ENCODE data around the gene OR51A7. TPM values are rescaled to one million over a fixed set of nuclear protein-coding genes. Genes with fewer than 3 reads are reported as not detected.

Gene OR51A7
- total RNA-seq, 1 experiment from 2014 or later, result not detected

DNA sequence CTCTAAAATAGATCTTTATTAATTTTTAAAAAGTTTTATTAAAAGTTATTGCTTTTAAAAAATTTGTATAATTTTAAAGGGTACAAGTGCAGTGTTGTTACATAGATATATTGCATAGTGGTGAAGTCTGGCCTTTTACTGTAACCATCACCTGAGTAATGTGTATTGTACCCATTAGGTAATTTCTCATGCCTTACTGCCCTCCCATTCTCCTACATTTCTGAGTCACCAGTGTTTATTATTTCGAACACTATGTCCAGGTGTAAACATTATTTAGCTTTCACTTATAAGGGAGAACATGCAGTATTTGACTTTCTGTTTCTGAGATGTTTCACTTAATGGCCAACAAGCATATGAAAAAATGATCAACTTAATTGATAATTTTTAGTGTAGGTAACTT, 18.2 kb downstream of the OR51A7 start:
- DNase-seq, result no peak
- no peaks in the 10 kb centered on the region for H3K36me3 ChIP-seq (ENCODE audit: low read depth, low read length)

DNA sequence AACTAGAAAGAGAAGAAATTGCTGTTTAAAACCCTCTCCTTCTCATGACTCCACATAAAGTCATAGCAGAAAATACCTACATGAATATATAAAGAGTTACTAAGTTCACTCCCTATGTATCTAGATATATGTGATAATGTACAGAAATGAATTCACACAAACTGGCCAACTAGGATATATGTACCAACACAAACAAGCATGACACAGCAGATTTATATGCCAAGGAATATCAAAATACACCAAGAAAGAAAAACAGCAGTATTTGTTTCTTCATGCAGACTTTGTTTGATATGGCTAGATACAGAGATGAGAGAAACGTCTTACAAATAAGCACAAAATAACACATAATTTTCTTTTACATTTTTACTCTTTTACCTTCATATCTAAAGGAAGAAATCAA, 18.7 kb downstream of the OR51A7 start:
- POLR2A ChIA-PET (ENCODE audit: unreplicated experiment), result no interaction called here
- Histone ChIP-seq H3K9me3 (ENCODE audit: low read length) (no peaks in the 10 kb centered on the region), H3K79me2 (ENCODE audit: low read length) (no peaks in the 10 kb centered on the region), H3K27ac (ENCODE audit: low read length) (no peak overlapping the region), H3K27me3 (ENCODE audit: low read length) (no peaks in the 10 kb centered on the region), H3K36me3 (ENCODE audit: low read depth, low read length) (no peaks in the 10 kb centered on the region), H3K9ac (ENCODE audit: low read length) (no peak overlapping the region), H4K20me1 (ENCODE audit: low read length) (no peaks in the 10 kb centered on the region), H3K4me2 (ENCODE audit: low read length) (no peak overlapping the region), H3K4me1 (ENCODE audit: insufficient read depth, low read length) (no peaks in the 10 kb centered on the region), H3K4me3 (ENCODE audit: low read length) (no peak overlapping the region), H2AFZ (ENCODE audit: low read length) (no peak overlapping the region), H3K9me2 (replicated peaks; ENCODE audit: low read length) (no peaks in the 10 kb centered on the region), H3F3A (ENCODE audit: low read length, unreplicated experiment) (no peaks in the 10 kb centered on the region)
- DNase-seq (no peak), ATAC-seq (no peak)
- TF ChIP-seq EZH2 (IDR thresholded peaks at IDR 0.05; ENCODE audit: low read length, unreplicated experiment) (no peak), EZH2phosphoT487 (IDR thresholded peaks at IDR 0.05; ENCODE audit: borderline replicate concordance, low read length) (no peak)
- TF ChIP-seq, protein P1, sequence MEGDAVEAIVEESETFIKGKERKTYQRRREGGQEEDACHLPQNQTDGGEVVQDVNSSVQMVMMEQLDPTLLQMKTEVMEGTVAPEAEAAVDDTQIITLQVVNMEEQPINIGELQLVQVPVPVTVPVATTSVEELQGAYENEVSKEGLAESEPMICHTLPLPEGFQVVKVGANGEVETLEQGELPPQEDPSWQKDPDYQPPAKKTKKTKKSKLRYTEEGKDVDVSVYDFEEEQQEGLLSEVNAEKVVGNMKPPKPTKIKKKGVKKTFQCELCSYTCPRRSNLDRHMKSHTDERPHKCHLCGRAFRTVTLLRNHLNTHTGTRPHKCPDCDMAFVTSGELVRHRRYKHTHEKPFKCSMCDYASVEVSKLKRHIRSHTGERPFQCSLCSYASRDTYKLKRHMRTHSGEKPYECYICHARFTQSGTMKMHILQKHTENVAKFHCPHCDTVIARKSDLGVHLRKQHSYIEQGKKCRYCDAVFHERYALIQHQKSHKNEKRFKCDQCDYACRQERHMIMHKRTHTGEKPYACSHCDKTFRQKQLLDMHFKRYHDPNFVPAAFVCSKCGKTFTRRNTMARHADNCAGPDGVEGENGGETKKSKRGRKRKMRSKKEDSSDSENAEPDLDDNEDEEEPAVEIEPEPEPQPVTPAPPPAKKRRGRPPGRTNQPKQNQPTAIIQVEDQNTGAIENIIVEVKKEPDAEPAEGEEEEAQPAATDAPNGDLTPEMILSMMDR (conservative IDR thresholded peaks at IDR 0.05; ENCODE audit: low read depth, low read length), result no peak
- intact Hi-C loops (cut with micrococcal nuclease), result no loop called here
- CTCF ChIA-PET, result no interaction called here
- BruUV-seq (replicated peaks), result no TSS peak

More for the DNA sequence above, 18.2 kb downstream of the OR51A7 start:
- ChIA-PET CTCF (no interaction called here), POLR2A (ENCODE audit: unreplicated experiment) (no interaction called here)
- H3F3A ChIP-seq (ENCODE audit: low read length, unreplicated experiment), result no peaks in the 10 kb centered on the region
- H4K20me1 ChIP-seq (ENCODE audit: low read length), result no peaks in the 10 kb centered on the region
- BruUV-seq (replicated peaks), result no TSS peak
- H3K9ac ChIP-seq (ENCODE audit: low read length), result no peak overlapping the region
- intact Hi-C loops (cut with micrococcal nuclease), result no loop called here
- no peak overlapping the region for H2AFZ ChIP-seq (ENCODE audit: low read length)
- H3K9me3 ChIP-seq (ENCODE audit: low read length), result no peaks in the 10 kb centered on the region
- H3K9me2 ChIP-seq (replicated peaks; ENCODE audit: low read length), result no peaks in the 10 kb centered on the region
- TF ChIP-seq, protein P1 (conservative IDR thresholded peaks at IDR 0.05; ENCODE audit: low read depth, low read length), result no peak
- no peak for TF ChIP-seq EZH2 (IDR thresholded peaks at IDR 0.05; ENCODE audit: low read length, unreplicated experiment)
- no peak for TF ChIP-seq EZH2phosphoT487 (IDR thresholded peaks at IDR 0.05; ENCODE audit: borderline replicate concordance, low read length)
- no peaks in the 10 kb centered on the region for H3K79me2 ChIP-seq (ENCODE audit: low read length)
- H3K4me2 ChIP-seq (ENCODE audit: low read length), result no peak overlapping the region
- H3K4me1 ChIP-seq (ENCODE audit: insufficient read depth, low read length), result no peaks in the 10 kb centered on the region
- no peaks in the 10 kb centered on the region for H3K27me3 ChIP-seq (ENCODE audit: low read length)
- H3K27ac ChIP-seq (ENCODE audit: low read length), result no peak overlapping the region
- no peak overlapping the region for H3K4me3 ChIP-seq (ENCODE audit: low read length)
- no peak for ATAC-seq

DNA sequence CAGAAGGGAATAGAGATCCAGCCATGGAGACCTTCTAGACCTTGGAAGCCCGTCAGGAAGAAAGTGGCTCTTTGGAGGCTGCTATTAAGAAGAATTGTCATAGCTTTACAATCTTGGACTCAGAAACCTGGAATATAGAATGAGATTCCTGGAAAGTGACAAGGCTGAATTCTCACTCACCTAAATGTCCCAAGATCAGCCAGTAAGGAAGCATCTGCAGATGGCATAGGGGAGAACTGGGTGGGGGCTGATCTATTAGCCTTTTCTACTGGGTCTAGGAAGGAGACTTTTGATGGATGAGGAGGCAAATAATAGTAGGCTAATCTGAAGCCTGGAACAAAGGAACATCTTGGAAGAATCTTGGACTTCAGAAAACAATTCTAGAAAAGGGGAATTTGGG, 20.7 kb downstream of the OR51A7 start, which contains the start of gene OR51G1:
Gene OR51G1 (minus strand): TSS at position 101 of the 400 bp plus-strand sequence. CDS start 0 bp downstream, at position 101.
- ATAC-seq (no peak), DNase-seq (no peak)
- BruUV-seq (replicated peaks), result no TSS peak
- Histone ChIP-seq H3K27ac (ENCODE audit: low read length) (no peak within 1 kb of the TSS), H3F3A (ENCODE audit: low read length, unreplicated experiment) (no peaks in the 10 kb centered on the region), H3K4me1 (ENCODE audit: insufficient read depth, low read length) (no peaks in the 10 kb centered on the region), H3K4me3 (ENCODE audit: low read length) (no peak within 1 kb of the TSS), H3K79me2 (ENCODE audit: low read length) (no peaks in the 10 kb centered on the region), H3K27me3 (ENCODE audit: low read length) (no peaks in the 10 kb centered on the region), H3K36me3 (ENCODE audit: low read depth, low read length) (no peaks in the 10 kb centered on the region), H3K9me3 (ENCODE audit: low read length) (no peaks in the 10 kb centered on the region), H3K4me2 (ENCODE audit: low read length) (no peak within 1 kb of the TSS), H3K9ac (ENCODE audit: low read length) (no peak within 1 kb of the TSS), H3K9me2 (replicated peaks; ENCODE audit: low read length) (no peaks in the 10 kb centered on the region), H2AFZ (ENCODE audit: low read length) (no peak within 1 kb of the TSS), H4K20me1 (ENCODE audit: low read length) (no peaks in the 10 kb centered on the region)
- ChIA-PET POLR2A (ENCODE audit: unreplicated experiment) (no interaction called here), CTCF (no interaction called here)
- intact Hi-C loops (cut with micrococcal nuclease), result no loop called here
- no peak for TF ChIP-seq EZH2 (IDR thresholded peaks at IDR 0.05; ENCODE audit: low read length, unreplicated experiment)
- TF ChIP-seq EZH2phosphoT487 (IDR thresholded peaks at IDR 0.05; ENCODE audit: borderline replicate concordance, low read length), result no peak
- TF ChIP-seq, protein P1 (conservative IDR thresholded peaks at IDR 0.05; ENCODE audit: low read depth, low read length), result no peak
